IPS-20b (cell line): Measurements from ENCODE around the gene CD300A.

Experiments used
- H3K27ac ChIP-seq: one replicate; pipeline ENCODE4 v1.5.1; 2013; ENCODE audit warnings: low read length
- H3K27me3 ChIP-seq: 2 replicates; pipeline ENCODE4 v1.6.1; 2013; ENCODE audit warnings: mild to moderate bottlenecking, low read length, inconsistent platforms; ENCODE audit not compliant: insufficient read depth
- H3K36me3 ChIP-seq: 2 replicates; pipeline ENCODE4 v1.6.1; 2013; ENCODE audit warnings: low read depth, mild to moderate bottlenecking, inconsistent platforms, low read length, moderate library complexity; ENCODE audit not compliant: insufficient read depth
- H3K4me1 ChIP-seq: 2 replicates; pipeline ENCODE4 v1.6.1; 2013; ENCODE audit warnings: mild to moderate bottlenecking, control low read depth, inconsistent platforms, low read length, moderate library complexity; ENCODE audit not compliant: insufficient read depth
- H3K4me3 ChIP-seq: 2 replicates; pipeline ENCODE4 v1.5.1; 2013; ENCODE audit warnings: mild to moderate bottlenecking, low read length, inconsistent platforms
- H3K9ac ChIP-seq: 2 replicates; pipeline ENCODE4 v1.6.1; 2013; ENCODE audit warnings: low read depth, mild to moderate bottlenecking, inconsistent platforms, low read length, moderate library complexity
- H3K9me3 ChIP-seq: 2 replicates; pipeline ENCODE4 v1.6.1; 2013; ENCODE audit warnings: mild to moderate bottlenecking, low read depth, low read length, inconsistent platforms; ENCODE audit not compliant: insufficient read depth

Gene CD300A

GRCh38 chr17:74526681-74527080 lies 60.2 kb downstream of the CD300A start:
- peaks cover 9% of the 10 kb centered on the region for H3K27me3 ChIP-seq
- no peaks in the 10 kb centered on the region for H3K4me1 ChIP-seq
- no peak overlapping the region for H3K27ac ChIP-seq
- H3K36me3 ChIP-seq = no peaks in the 10 kb centered on the region
- no peak overlapping the region for H3K4me3 ChIP-seq
- no peaks in the 10 kb centered on the region for H3K9me3 ChIP-seq
- H3K9ac ChIP-seq = no peak overlapping the region

DNA sequence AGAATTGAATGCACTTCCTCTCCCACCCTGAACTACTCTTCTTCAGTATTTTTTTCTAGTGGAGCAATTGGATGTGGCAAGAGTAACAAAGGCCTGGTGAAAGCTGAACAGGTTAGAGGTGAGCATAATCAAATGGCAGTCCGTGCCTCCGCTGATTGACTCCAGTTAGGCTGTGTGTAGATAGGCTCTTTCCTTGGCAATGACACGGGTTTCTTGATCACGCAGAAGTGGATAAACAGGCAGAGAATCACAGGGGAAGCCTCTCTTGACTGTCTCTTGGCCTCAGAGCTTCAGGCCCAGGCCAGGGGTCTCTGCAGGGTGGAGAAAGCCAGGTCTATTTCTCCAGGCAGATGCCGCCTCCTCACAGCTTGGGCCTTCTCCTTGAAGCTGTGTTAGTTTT lies 60.6 kb downstream of the CD300A start:
- H3K4me1 ChIP-seq = no peaks in the 10 kb centered on the region
- no peaks in the 10 kb centered on the region for H3K36me3 ChIP-seq
- H3K27me3 ChIP-seq = peaks cover 9% of the 10 kb centered on the region
- H3K9me3 ChIP-seq = no peaks in the 10 kb centered on the region
- H3K9ac ChIP-seq = no peak overlapping the region
- no peak overlapping the region for H3K27ac ChIP-seq
- no peak overlapping the region for H3K4me3 ChIP-seq

DNA sequence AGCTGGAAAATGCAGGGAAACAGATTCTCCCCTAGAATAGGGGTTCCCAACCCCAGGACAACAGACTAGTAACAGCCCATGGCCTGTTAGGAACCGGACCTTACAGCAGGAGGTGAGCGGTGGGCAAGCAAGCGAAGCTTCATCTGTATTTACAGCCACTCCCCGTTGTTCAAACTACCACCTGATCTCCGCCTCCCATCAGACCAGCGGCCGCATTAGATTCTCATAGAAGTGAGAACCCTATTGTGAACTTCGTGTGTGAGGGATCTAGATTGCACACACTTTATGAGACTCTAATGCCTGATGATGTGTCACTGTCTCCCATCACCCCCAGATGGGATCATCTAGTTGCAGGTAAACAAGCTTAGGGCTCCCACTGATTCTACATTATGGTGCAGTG lies 61.3 kb downstream of the CD300A start:
- H3K4me1 ChIP-seq = no peaks in the 10 kb centered on the region
- no peak overlapping the region for H3K4me3 ChIP-seq
- no peaks in the 10 kb centered on the region for H3K9me3 ChIP-seq
- H3K9ac ChIP-seq = no peak overlapping the region
- H3K27ac ChIP-seq = no peak overlapping the region
- H3K27me3 ChIP-seq = peaks cover 9% of the 10 kb centered on the region
- H3K36me3 ChIP-seq = no peaks in the 10 kb centered on the region

GRCh38 chr17:74528491-74529199 lies 62.2 kb downstream of the CD300A start:
- H3K36me3 ChIP-seq = no peaks in the 10 kb centered on the region
- H3K9ac ChIP-seq = no peak overlapping the region
- H3K27ac ChIP-seq = no peak overlapping the region
- no peaks in the 10 kb centered on the region for H3K9me3 ChIP-seq
- H3K4me3 ChIP-seq = no peak overlapping the region
- peaks cover 9% of the 10 kb centered on the region for H3K27me3 ChIP-seq
- H3K4me1 ChIP-seq = no peaks in the 10 kb centered on the region

DNA sequence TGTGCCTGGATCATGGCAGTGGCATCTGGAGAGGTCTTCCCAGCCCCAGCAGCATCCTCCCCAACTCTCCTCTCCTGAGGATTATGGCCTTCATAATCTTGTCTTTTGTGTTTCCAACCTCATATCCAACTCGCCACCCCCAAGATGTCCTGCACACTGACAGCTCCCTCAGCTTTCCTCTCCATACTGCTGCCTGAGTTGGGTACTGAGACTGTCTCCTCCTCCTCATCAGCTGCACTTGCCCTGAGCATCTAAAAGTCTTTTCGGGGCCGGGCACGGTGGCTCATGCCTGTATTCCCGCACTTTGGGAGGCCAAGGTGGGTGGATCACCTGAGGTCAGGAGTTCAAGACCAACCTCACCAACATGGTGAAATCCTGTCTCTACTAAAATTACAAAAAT lies 62.8 kb downstream of the CD300A start:
- no peak overlapping the region for H3K27ac ChIP-seq
- H3K36me3 ChIP-seq = no peaks in the 10 kb centered on the region
- no peak overlapping the region for H3K4me3 ChIP-seq
- peaks cover 9% of the 10 kb centered on the region for H3K27me3 ChIP-seq
- H3K9ac ChIP-seq = no peak overlapping the region
- no peaks in the 10 kb centered on the region for H3K9me3 ChIP-seq
- no peaks in the 10 kb centered on the region for H3K4me1 ChIP-seq

- no peaks in the 10 kb centered on the region for H3K36me3 ChIP-seq
- H3K9me3 ChIP-seq = no peaks in the 10 kb centered on the region; the same call in 1 of the 2 replicates
- no peak overlapping the region for H3K4me3 ChIP-seq
- no peak overlapping the region for H3K27ac ChIP-seq
- peaks cover 9% of the 10 kb centered on the region for H3K27me3 ChIP-seq
- no peak overlapping the region for H3K9ac ChIP-seq
- no peaks in the 10 kb centered on the region for H3K4me1 ChIP-seq
Measured at GRCh38 chr17:74530831-74531150, 64.4 kb downstream of the CD300A start.

- H3K36me3 ChIP-seq = no peaks in the 10 kb centered on the region
- H3K9ac ChIP-seq = no peak within 1 kb of the TSS
- H3K4me3 ChIP-seq = no peak within 1 kb of the TSS
- H3K27me3 ChIP-seq = peaks cover 9% of the 10 kb centered on the region
- H3K4me1 ChIP-seq = no peaks in the 10 kb centered on the region
- H3K9me3 ChIP-seq = no peaks in the 10 kb centered on the region; the same call in 1 of the 2 replicates
- no peak within 1 kb of the TSS for H3K27ac ChIP-seq
Measured at GRCh38 chr17:74531231-74531761, 64.9 kb downstream of the CD300A start, which contains the start of gene CD300LB. Gene CD300LB (minus strand): TSS chr17:74531475. CDS start chr17:74531350, 125 bp downstream.

DNA sequence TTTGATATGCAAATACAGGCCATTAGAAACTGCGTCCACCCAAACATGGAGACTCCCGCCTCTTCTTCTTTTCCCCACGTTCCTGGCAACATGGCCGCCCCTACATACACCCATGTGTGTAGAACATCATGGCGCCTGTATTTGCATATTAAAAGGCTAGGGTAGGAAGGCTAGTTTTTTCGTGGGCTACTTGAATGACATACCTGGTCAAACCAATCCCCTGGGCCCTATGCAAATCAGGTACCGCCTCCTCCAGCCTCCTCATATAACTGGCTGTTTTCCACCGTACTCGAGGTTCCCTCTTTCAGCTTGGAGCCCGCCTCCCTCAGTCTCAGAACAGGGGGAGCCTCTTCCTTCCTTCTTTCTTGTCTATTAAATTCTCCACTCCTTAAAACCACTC lies 65.7 kb downstream of the CD300A start:
- Histone ChIP-seq H3K9me3 (no peaks in the 10 kb centered on the region; the same call in 1 of the 2 replicates), H3K27ac (no peak overlapping the region), H3K9ac (no peak overlapping the region), H3K27me3 (peaks cover 9% of the 10 kb centered on the region), H3K36me3 (no peaks in the 10 kb centered on the region), H3K4me1 (no peaks in the 10 kb centered on the region), H3K4me3 (no peak overlapping the region)
